GM23248 (cell line): Measurements from ENCODE around the gene S1PR5. TPM values are rescaled to one million over a fixed set of nuclear protein-coding genes. Genes with fewer than 3 reads are reported as not detected.

Experiments
- DNase-seq: peaks from one replicate; pipeline ENCODE4 v3.0.0-alpha.2; 2015
- H2AFZ ChIP-seq: fragments of 200-600 bp; sonication (generic); 2 replicates; pipeline ENCODE4 v1.6.1; 2016; ENCODE audit warnings: antibody characterized with exemption
- H3F3A ChIP-seq: fragments of 200-600 bp; sonication (generic); 2 replicates; pipeline ENCODE4 v1.6.1; 2016; ENCODE audit warnings: mild to moderate bottlenecking, antibody characterized with exemption, mixed run types; ENCODE audit not compliant: insufficient read depth
- H3K27ac ChIP-seq: fragments of 200-600 bp; sonication (generic); 2 replicates; pipeline ENCODE4 v1.5.1; 2016; ENCODE audit warnings: mild to moderate bottlenecking
- H3K27me3 ChIP-seq: fragments of 200-600 bp; sonication (generic); replicated peaks from 2 replicates; pipeline ENCODE4 v1.6.1; 2016; ENCODE audit warnings: mild to moderate bottlenecking; ENCODE audit not compliant: insufficient read depth
- H3K36me3 ChIP-seq: fragments of 200-600 bp; sonication (generic); 2 replicates; pipeline ENCODE4 v1.6.1; 2016; ENCODE audit warnings: low read depth, mild to moderate bottlenecking
- H3K4me1 ChIP-seq: fragments of 200-600 bp; sonication (generic); 2 replicates; pipeline ENCODE4 v1.6.1; 2016; ENCODE audit warnings: mild to moderate bottlenecking; ENCODE audit not compliant: insufficient read depth
- H3K4me2 ChIP-seq: fragments of 200-600 bp; sonication (generic); one replicate; pipeline ENCODE4 v1.6.1; 2016; ENCODE audit warnings: mild to moderate bottlenecking; ENCODE audit not compliant: unreplicated experiment
- H3K4me3 ChIP-seq: fragments of 200-600 bp; sonication (generic); 2 replicates; pipeline ENCODE4 v1.5.1; 2016; ENCODE audit warnings: mild to moderate bottlenecking
- H3K79me2 ChIP-seq: fragments of 200-600 bp; sonication (generic); 2 replicates; pipeline ENCODE4 v1.6.1; 2016; ENCODE audit warnings: mild to moderate bottlenecking; ENCODE audit not compliant: insufficient read depth
- H3K9ac ChIP-seq: fragments of 200-600 bp; sonication (generic); 2 replicates; pipeline ENCODE4 v1.6.1; 2016; ENCODE audit warnings: mild to moderate bottlenecking
- H3K9me2 ChIP-seq: fragments of 200-600 bp; sonication (generic); 2 replicates; pipeline ENCODE4 v1.6.1; 2016; ENCODE audit warnings: mixed run types, mild to moderate bottlenecking, moderate library complexity; ENCODE audit not compliant: insufficient read depth
- H3K9me3 ChIP-seq: fragments of 200-600 bp; sonication (generic); one replicate; pipeline ENCODE4 v1.6.1; 2017; ENCODE audit warnings: low read depth
- H4K20me1 ChIP-seq: fragments of 200-600 bp; sonication (generic); 2 replicates; pipeline ENCODE4 v1.6.0; 2016; ENCODE audit not compliant: insufficient read depth
- EZH2 ChIP-seq: fragments of 200-600 bp; sonication (generic); IDR thresholded peaks from 2 replicates; pipeline ENCODE4 v1.6.1; 2018; ENCODE audit warnings: antibody characterized with exemption, mild to moderate bottlenecking; ENCODE audit not compliant: insufficient read depth, poor library complexity, severe bottlenecking
- EZH2phosphoT487 ChIP-seq: fragments of 200-600 bp; sonication (generic); IDR thresholded peaks from 2 replicates; pipeline ENCODE4 v1.6.1; 2018; ENCODE audit warnings: antibody characterized with exemption, moderate library complexity, mild to moderate bottlenecking, low read depth; ENCODE audit not compliant: insufficient read depth
- WGBS, 2 experiments: methylation state at CpG; one replicate each; pipeline ENCODE4 v1.1.6; 2015 to 2017; ENCODE audit warnings: low lambda C conversion rate in 2 of 2, low coverage in 1 of 2; ENCODE audit errors: missing lambda C conversion rate in 2 of 2; 5-methylcytosine and 5-hydroxymethylcytosine counted together
- in situ Hi-C: fragments of 300-500 bp; cut with MboI; formaldehyde crosslinking; loops from 2 replicates; pipeline ENCODE4 v1.15.0; 2020
- polyA plus RNA-seq: library from polyadenylated mRNA; unstranded; fragments of >200 nt; fragmentation: Nextera tagmentation; extraction: Ambion mirVana; gene quantifications from 2 replicates; pipeline ENCODE4 v1.2.1, GENCODE V29; 2016
- total RNA-seq: library from RNA; depleted of rRNA; stranded (reverse); fragments of >200 nt; shearing (Covaris generic); gene quantifications from 2 replicates; pipeline ENCODE4 v1.2.3, GENCODE V29; 2014

S1PR5 gene
- total and polyA plus RNA-seq, 2 experiments from 2014 or later = 1.6 to 1.8 TPM

- no peaks in the 10 kb centered on the region for H3K27me3 ChIP-seq
- H3F3A ChIP-seq = no peaks in the 10 kb centered on the region
- no peak overlapping the region for H3K9ac ChIP-seq
- no peak overlapping the region for H2AFZ ChIP-seq
- in situ Hi-C loops = no loop called here
- H3K4me1 ChIP-seq = no peaks in the 10 kb centered on the region
- peaks cover 9% of the 10 kb centered on the region; the same call in 1 of the 2 replicates for H3K36me3 ChIP-seq
- no peak overlapping the region for H3K4me3 ChIP-seq
- no peak for DNase-seq
- H3K27ac ChIP-seq = no peak overlapping the region
- no peak for TF ChIP-seq EZH2phosphoT487
- TF ChIP-seq EZH2 = no peak
- no peak overlapping the region for H3K4me2 ChIP-seq
- H3K79me2 ChIP-seq = peaks cover 76% of the 10 kb centered on the region
- no peaks in the 10 kb centered on the region for H4K20me1 ChIP-seq
- WGBS, 2 experiments = 91 to 94% methylated on average over 21 to 24 of the region's 24 CpGs
- H3K9me2 ChIP-seq = no peaks in the 10 kb centered on the region
- no peaks in the 10 kb centered on the region for H3K9me3 ChIP-seq
Measured at GRCh38 chr19:10499550-10500246, 17.5 kb downstream of the S1PR5 start.

- WGBS, 2 experiments = 98% methylated on average over 4 of the region's 4 CpGs
- H4K20me1 ChIP-seq = no peaks in the 10 kb centered on the region
- no peak overlapping the region for H3K9ac ChIP-seq
- no peak for DNase-seq
- no peaks in the 10 kb centered on the region for H3K9me2 ChIP-seq
- H3K27me3 ChIP-seq = no peaks in the 10 kb centered on the region
- H3K36me3 ChIP-seq = peaks cover 9% of the 10 kb centered on the region; the same call in 1 of the 2 replicates
- no peaks in the 10 kb centered on the region for H3K9me3 ChIP-seq
- peaks cover 92% of the 10 kb centered on the region for H3K79me2 ChIP-seq
- no peak overlapping the region for H2AFZ ChIP-seq
- no peak for TF ChIP-seq EZH2phosphoT487
- H3F3A ChIP-seq = no peaks in the 10 kb centered on the region
- H3K4me1 ChIP-seq = no peaks in the 10 kb centered on the region
- no peak overlapping the region for H3K4me2 ChIP-seq
- no peak overlapping the region for H3K27ac ChIP-seq
- H3K4me3 ChIP-seq = no peak overlapping the region
- in situ Hi-C loops = no loop called here
Measured at GRCh38 chr19:10497371-10497770, 19.9 kb downstream of the S1PR5 start.

- no peaks in the 10 kb centered on the region for H3K4me1 ChIP-seq
- H3K9me2 ChIP-seq = no peaks in the 10 kb centered on the region
- WGBS, 2 experiments = 94% methylated on average over 34 to 42 of the region's 43 CpGs
- H3K27ac ChIP-seq = no peak overlapping the region
- no peak for TF ChIP-seq EZH2phosphoT487
- no peak for TF ChIP-seq EZH2
- H3K4me3 ChIP-seq = no peak overlapping the region
- H3K79me2 ChIP-seq = peaks cover 58% of the 10 kb centered on the region
- no peak overlapping the region for H3K9ac ChIP-seq
- H3K9me3 ChIP-seq = no peaks in the 10 kb centered on the region
- in situ Hi-C loops = no loop called here
- no peak overlapping the region for H2AFZ ChIP-seq
- H3K36me3 ChIP-seq = peaks cover 11% of the 10 kb centered on the region; the same call in 1 of the 2 replicates
- no peaks in the 10 kb centered on the region for H3F3A ChIP-seq
- no peaks in the 10 kb centered on the region for H3K27me3 ChIP-seq
- no peaks in the 10 kb centered on the region for H4K20me1 ChIP-seq
- DNase-seq = no peak
- H3K4me2 ChIP-seq = no peak overlapping the region
Measured at GRCh38 chr19:10491472-10492047, 25.7 kb downstream of the S1PR5 start.

GRCh38 chr19:10486551-10486950, 30.7 kb downstream of the S1PR5 start:
- H3K9ac ChIP-seq = no peak overlapping the region
- H2AFZ ChIP-seq = no peak overlapping the region
- no peak overlapping the region for H3K4me2 ChIP-seq
- no peaks in the 10 kb centered on the region for H3K9me3 ChIP-seq
- no peaks in the 10 kb centered on the region for H3K4me1 ChIP-seq
- no peak overlapping the region for H3K4me3 ChIP-seq
- peaks cover 16% of the 10 kb centered on the region for H3K79me2 ChIP-seq
- H3K27me3 ChIP-seq = no peaks in the 10 kb centered on the region
- peaks cover 13% of the 10 kb centered on the region; the same call in 1 of the 2 replicates for H3K36me3 ChIP-seq
- no peaks in the 10 kb centered on the region for H3K9me2 ChIP-seq
- in situ Hi-C loops = no loop called here
- WGBS, 2 experiments = 84 to 87% methylated on average over 13 of the region's 13 CpGs
- TF ChIP-seq EZH2 (no peak), EZH2phosphoT487 (no peak)
- peaks cover 4% of the 10 kb centered on the region; the same call in 1 of the 2 replicates for H3F3A ChIP-seq
- DNase-seq = no peak
- H3K27ac ChIP-seq = no peak overlapping the region
- H4K20me1 ChIP-seq = no peaks in the 10 kb centered on the region
